Middle frontal gyrus (tissue), 1 donor: Measurements from ENCODE around the gene ASB11.
"Not testable (repeated sequence)": the region's sequence is repeated elsewhere in the genome, so short reads cannot be mapped to it uniquely, and the experiment has no call there.

Experiments used
- DNase-seq: peaks from one replicate; pipeline ENCODE4 v3.0.0-alpha.2; 2015; ENCODE audit warnings: low spot score; ENCODE audit errors: extremely low spot score

ASB11 gene

GRCh38 chrX:15305899-15306298 lies 9.5 kb downstream of the ASB11 start:
- DNase-seq, result not testable (repeated sequence)

- DNase-seq, result no peak
Measured at GRCh38 chrX:15301924-15302323, 13.5 kb downstream of the ASB11 start.

- no peak for DNase-seq
Measured at GRCh38 chrX:15299941-15300851, 15.2 kb downstream of the ASB11 start.

- no peak for DNase-seq
Measured at GRCh38 chrX:15298780-15299179, 16.7 kb downstream of the ASB11 start.

GRCh38 chrX:15298201-15298600 lies 17.2 kb downstream of the ASB11 start:
- DNase-seq, result no peak

GRCh38 chrX:15293451-15293850 lies 22.0 kb downstream of the ASB11 start:
- DNase-seq, result no peak

- DNase-seq, result no peak
Measured at GRCh38 chrX:15292861-15293260, 22.6 kb downstream of the ASB11 start.

- no peak for DNase-seq
Measured at GRCh38 chrX:15277604-15278003, 37.8 kb downstream of the ASB11 start.

- DNase-seq, result no peak
Measured at GRCh38 chrX:15274946-15275345, 40.5 kb downstream of the ASB11 start.

- DNase-seq, result not testable (repeated sequence)
Measured at GRCh38 chrX:15273275-15273674, 42.2 kb downstream of the ASB11 start.

GRCh38 chrX:15271757-15272156 lies 43.7 kb downstream of the ASB11 start:
- no peak for DNase-seq

GRCh38 chrX:15269618-15270521 lies 45.6 kb downstream of the ASB11 start, which contains the start of gene ASB9:
Gene ASB9, minus strand, starts transcription at chrX:15270083. Its CDS starts 209 bp downstream, at chrX:15269874.
- DNase-seq, result no peak

- no peak for DNase-seq
Measured at GRCh38 chrX:15269120-15269519, 46.3 kb downstream of the ASB11 start.

- no peak for DNase-seq
Measured at GRCh38 chrX:15254852-15255251, 60.6 kb downstream of the ASB11 start.

GRCh38 chrX:15245896-15246295 lies 69.5 kb downstream of the ASB11 start:
- DNase-seq, result no peak

GRCh38 chrX:15244421-15244820 lies 71.0 kb downstream of the ASB11 start:
- no peak for DNase-seq

- DNase-seq, result peak; percentile 22
Measured at GRCh38 chrX:15242899-15243555, 72.4 kb downstream of the ASB11 start.

- DNase-seq, result no peak
Measured at GRCh38 chrX:15241301-15241700, 74.1 kb downstream of the ASB11 start.

- no peak for DNase-seq
Measured at GRCh38 chrX:15240414-15240813, 75.0 kb downstream of the ASB11 start.

GRCh38 chrX:15236146-15236545 lies 79.3 kb downstream of the ASB11 start:
- DNase-seq, result no peak

- no peak for DNase-seq
Measured at GRCh38 chrX:15235001-15235400, 80.4 kb downstream of the ASB11 start.
